ENCODE results near the gene RALGAPA2.

GRCh38 chr20:20463933-20464374 lies 248.5 kb downstream of the RALGAPA2 start:
- TF ChIP-seq CTCF (conservative IDR thresholded peaks at IDR 0.05; ENCODE audit: low read length) (no peak), EZH2phosphoT487 (IDR thresholded peaks at IDR 0.05; ENCODE audit: borderline replicate concordance) (no peak)
